ENCODE measurements around the gene OR2AK2. TPM values are rescaled to one million over a fixed set of nuclear protein-coding genes. Genes with fewer than 3 reads are reported as not detected.
A peak's percentile ranks its signal among the peaks of the same experiment; 100 is the strongest.

OR2AK2 gene
- total RNA-seq, 1 donor from 2014 or later: not detected

DNA sequence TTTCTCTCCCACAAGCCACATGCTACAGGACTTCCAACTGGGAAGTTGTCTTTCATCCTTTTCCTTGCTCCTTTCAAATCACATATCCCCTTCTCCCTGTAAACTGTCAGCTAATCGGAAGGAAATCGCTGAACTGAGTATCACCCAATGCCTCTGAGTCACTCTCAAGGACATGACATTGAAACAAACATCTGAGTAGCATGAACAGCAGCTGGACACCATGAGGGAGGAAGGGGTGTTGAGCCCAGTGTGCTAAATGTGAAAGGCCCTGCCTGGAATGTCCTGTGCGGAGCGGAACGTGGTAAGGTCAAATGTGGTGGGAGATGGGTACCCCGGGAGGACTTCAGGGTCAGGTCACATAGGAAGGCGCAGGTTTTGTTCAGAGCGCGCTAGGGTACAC lies 40.2 kb upstream of the OR2AK2 start, which contains the start of gene OR2AJ1:
Gene OR2AJ1, plus strand, starts transcription at position 22 of the 400 bp plus-strand sequence. CDS start 8,880 bp downstream, outside the sequence.
- Mint-ChIP-seq H3K9me3 (peaks cover 7% of the 10 kb centered on the region), H3K36me3 (no peaks in the 10 kb centered on the region)
- peaks cover 16% of the 10 kb centered on the region for H3K9me3 ChIP-seq (ENCODE audit: low read depth)

DNA sequence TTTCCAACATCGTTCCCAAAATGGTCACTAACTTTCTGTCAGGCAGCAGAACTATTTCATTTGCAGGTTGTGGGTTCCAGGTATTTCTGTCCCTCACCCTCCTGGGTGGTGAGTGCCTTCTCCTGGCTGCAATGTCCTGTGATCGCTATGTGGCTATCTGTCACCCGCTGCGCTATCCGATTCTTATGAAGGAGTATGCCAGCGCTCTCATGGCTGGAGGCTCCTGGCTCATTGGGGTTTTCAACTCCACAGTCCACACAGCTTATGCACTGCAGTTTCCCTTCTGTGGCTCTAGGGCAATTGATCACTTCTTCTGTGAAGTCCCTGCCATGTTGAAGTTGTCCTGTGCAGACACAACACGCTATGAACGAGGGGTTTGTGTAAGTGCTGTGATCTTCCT lies 31.0 kb upstream of the OR2AK2 start:
- H3K4me1 Mint-ChIP-seq: no peaks in the 10 kb centered on the region
- no peaks in the 10 kb centered on the region for H3F3A ChIP-seq (ENCODE audit: low read depth)
- H3K9ac ChIP-seq: no peak overlapping the region
- H3K9me3 Mint-ChIP-seq: peaks cover 18% of the 10 kb centered on the region
- H3K36me3 ChIP-seq: no peaks in the 10 kb centered on the region
- H3K4me1 ChIP-seq: no peaks in the 10 kb centered on the region
- H4K20me1 ChIP-seq (ENCODE audit: low read depth): no peaks in the 10 kb centered on the region
- H3K79me2 ChIP-seq (ENCODE audit: low read depth): no peaks in the 10 kb centered on the region
- no peak overlapping the region for H3K27ac ChIP-seq
- no peak overlapping the region for H2AFZ ChIP-seq (replicated peaks)
- H3K4me3 Mint-ChIP-seq: no peak overlapping the region
- H3K9me3 ChIP-seq (ENCODE audit: low read depth): peaks cover 29% of the 10 kb centered on the region
- no peaks in the 10 kb centered on the region for H3K27me3 ChIP-seq
- H3K27ac Mint-ChIP-seq: no peak overlapping the region
- H3K4me3 ChIP-seq: no peak overlapping the region
- H3K4me2 ChIP-seq: no peak overlapping the region
- DNase-seq (ENCODE audit: low spot score): no peak
- H3K36me3 Mint-ChIP-seq: no peaks in the 10 kb centered on the region
- no peak for TF ChIP-seq EZH2phosphoT487 (IDR thresholded peaks at IDR 0.05)
- TF ChIP-seq, protein P1, sequence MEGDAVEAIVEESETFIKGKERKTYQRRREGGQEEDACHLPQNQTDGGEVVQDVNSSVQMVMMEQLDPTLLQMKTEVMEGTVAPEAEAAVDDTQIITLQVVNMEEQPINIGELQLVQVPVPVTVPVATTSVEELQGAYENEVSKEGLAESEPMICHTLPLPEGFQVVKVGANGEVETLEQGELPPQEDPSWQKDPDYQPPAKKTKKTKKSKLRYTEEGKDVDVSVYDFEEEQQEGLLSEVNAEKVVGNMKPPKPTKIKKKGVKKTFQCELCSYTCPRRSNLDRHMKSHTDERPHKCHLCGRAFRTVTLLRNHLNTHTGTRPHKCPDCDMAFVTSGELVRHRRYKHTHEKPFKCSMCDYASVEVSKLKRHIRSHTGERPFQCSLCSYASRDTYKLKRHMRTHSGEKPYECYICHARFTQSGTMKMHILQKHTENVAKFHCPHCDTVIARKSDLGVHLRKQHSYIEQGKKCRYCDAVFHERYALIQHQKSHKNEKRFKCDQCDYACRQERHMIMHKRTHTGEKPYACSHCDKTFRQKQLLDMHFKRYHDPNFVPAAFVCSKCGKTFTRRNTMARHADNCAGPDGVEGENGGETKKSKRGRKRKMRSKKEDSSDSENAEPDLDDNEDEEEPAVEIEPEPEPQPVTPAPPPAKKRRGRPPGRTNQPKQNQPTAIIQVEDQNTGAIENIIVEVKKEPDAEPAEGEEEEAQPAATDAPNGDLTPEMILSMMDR (IDR thresholded peaks at IDR 0.05): no peak
- TF ChIP-seq EZH2 (IDR thresholded peaks at IDR 0.05): no peak
- no peaks in the 10 kb centered on the region for H3K27me3 Mint-ChIP-seq (ENCODE audit: insufficient read depth, low read depth)

More for the DNA sequence above, 40.2 kb upstream of the OR2AK2 start, which contains the start of gene OR2AJ1:
- H3K4me1 Mint-ChIP-seq: no peaks in the 10 kb centered on the region
- H3K79me2 ChIP-seq (ENCODE audit: low read depth): no peaks in the 10 kb centered on the region
- H3K36me3 ChIP-seq: no peaks in the 10 kb centered on the region
- no peak for DNase-seq (ENCODE audit: low spot score)
- no peak within 1 kb of the TSS for H3K27ac ChIP-seq
- no peak within 1 kb of the TSS for H3K27ac Mint-ChIP-seq
- H3K9ac ChIP-seq: no peak within 1 kb of the TSS
- no peaks in the 10 kb centered on the region for H3F3A ChIP-seq (ENCODE audit: low read depth)
- no peaks in the 10 kb centered on the region for H3K27me3 ChIP-seq
- H3K4me2 ChIP-seq: no peak within 1 kb of the TSS
- no peaks in the 10 kb centered on the region for H3K4me1 ChIP-seq
- H2AFZ ChIP-seq (replicated peaks): no peak within 1 kb of the TSS
- H3K27me3 Mint-ChIP-seq (ENCODE audit: insufficient read depth, low read depth): no peaks in the 10 kb centered on the region
- no peak within 1 kb of the TSS for H3K4me3 ChIP-seq
- no peak within 1 kb of the TSS for H3K4me3 Mint-ChIP-seq
- TF ChIP-seq, protein P1 (IDR thresholded peaks at IDR 0.05): no peak
- no peak for TF ChIP-seq EZH2 (IDR thresholded peaks at IDR 0.05)
- TF ChIP-seq EZH2phosphoT487 (IDR thresholded peaks at IDR 0.05): no peak
- H4K20me1 ChIP-seq (ENCODE audit: low read depth): no peaks in the 10 kb centered on the region

GRCh38 chr1:247935781-247936180 lies 29.3 kb upstream of the OR2AK2 start:
- Histone ChIP-seq H3F3A (ENCODE audit: low read depth) (no peaks in the 10 kb centered on the region), H3K27me3 (no peaks in the 10 kb centered on the region), H4K20me1 (ENCODE audit: low read depth) (no peaks in the 10 kb centered on the region), H3K4me2 (no peak overlapping the region), H3K9me3 (ENCODE audit: low read depth) (peaks cover 22% of the 10 kb centered on the region), H3K4me1 (no peaks in the 10 kb centered on the region), H3K36me3 (no peaks in the 10 kb centered on the region), H3K9ac (no peak overlapping the region), H3K79me2 (ENCODE audit: low read depth) (no peaks in the 10 kb centered on the region), H3K4me3 (no peak overlapping the region), H2AFZ (replicated peaks) (no peak overlapping the region), H3K27ac (no peak overlapping the region)
- DNase-seq (ENCODE audit: low spot score): no peak
- Mint-ChIP-seq H3K27me3 (ENCODE audit: insufficient read depth, low read depth) (no peaks in the 10 kb centered on the region), H3K27ac (no peak overlapping the region), H3K36me3 (no peaks in the 10 kb centered on the region), H3K4me1 (no peaks in the 10 kb centered on the region), H3K9me3 (peaks cover 18% of the 10 kb centered on the region), H3K4me3 (peak overlapping the region; percentile 46)
- no peak for TF ChIP-seq EZH2phosphoT487 (IDR thresholded peaks at IDR 0.05)
- TF ChIP-seq, protein P1 (IDR thresholded peaks at IDR 0.05): no peak
- no peak for TF ChIP-seq EZH2 (IDR thresholded peaks at IDR 0.05)

All from neural progenitor cell (in vitro differentiated cells).